NCI-H345 (cell line): ENCODE data around the gene C10orf67.
"Not testable (repeated sequence)": the region's sequence is repeated elsewhere in the genome, so short reads cannot be mapped to it uniquely, and the experiment has no call there.

Experiments used
- DNase-seq: peaks from one replicate; lab custom pipeline; 2025; lab: John Stamatoyannopoulos, UW

C10orf67 gene

GRCh38 chr10:23322082-23322481, 22.5 kb downstream of the C10orf67 start:
- DNase-seq, result no peak

DNA sequence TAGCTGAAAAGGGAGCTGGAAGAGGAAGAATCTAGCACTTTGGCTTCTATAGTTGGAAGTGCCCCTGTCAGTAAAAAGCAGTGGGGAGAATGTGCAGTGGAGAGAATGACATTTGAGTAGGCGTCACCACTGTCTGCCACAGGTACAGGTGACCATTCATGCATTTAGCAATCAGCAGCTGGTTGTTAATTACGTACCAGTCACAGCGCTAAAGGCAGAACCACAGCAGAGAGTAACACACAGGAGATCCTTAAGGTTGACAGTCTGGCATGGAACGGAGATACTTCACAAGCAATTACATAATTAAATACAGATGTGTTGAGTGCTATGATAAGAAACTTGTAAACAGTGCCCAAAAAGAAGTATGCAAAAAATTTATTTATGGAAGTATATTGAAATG, 24.8 kb downstream of the C10orf67 start:
- no peak for DNase-seq

- DNase-seq, result no peak
Observed at GRCh38 chr10:23318359-23318758, 26.2 kb downstream of the C10orf67 start.

GRCh38 chr10:23317416-23317815, 27.2 kb downstream of the C10orf67 start:
- DNase-seq, result no peak

DNA sequence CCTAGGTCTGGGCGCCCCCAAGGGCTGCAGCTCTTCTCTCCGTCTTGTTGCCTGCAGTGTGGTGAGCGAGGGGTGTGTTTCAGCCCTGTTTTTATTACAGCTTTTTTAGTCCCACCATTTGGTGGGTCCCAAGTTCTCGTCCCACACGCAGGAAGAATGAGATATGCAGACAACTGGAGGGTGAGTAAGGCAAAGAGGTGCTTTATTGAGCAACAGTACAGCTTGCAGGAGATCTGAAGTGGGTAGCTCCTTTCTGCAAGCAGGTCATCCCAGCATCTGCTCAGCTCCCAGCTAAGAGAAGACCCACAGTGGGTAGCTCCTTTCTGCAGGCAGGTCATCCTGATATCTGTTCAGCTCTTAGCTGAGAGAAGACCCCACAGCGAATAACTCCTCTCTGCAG, 28.2 kb downstream of the C10orf67 start:
- DNase-seq, result no peak

- no peak for DNase-seq
Observed at GRCh38 chr10:23315966-23316365, 28.6 kb downstream of the C10orf67 start.

DNA sequence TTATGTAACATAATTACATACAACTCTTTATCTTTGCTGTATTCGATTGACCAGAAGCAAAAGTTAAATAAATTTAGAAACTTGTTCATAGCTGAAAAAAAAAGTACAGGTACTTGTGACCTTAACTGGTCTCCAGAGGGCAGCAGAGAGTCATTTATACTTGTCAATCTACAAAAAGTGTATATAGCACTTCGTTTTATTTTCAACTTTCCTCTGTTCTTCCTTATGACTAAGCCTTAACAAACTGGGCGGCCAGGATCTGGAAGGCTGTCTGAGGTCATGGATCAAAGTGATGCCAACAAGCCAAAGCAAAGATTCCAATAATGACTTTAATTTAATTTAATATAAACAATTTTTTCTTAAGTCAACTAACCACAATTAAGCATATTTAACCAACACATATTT, 29.8 kb downstream of the C10orf67 start:
- DNase-seq, result peak; percentile 13

DNA sequence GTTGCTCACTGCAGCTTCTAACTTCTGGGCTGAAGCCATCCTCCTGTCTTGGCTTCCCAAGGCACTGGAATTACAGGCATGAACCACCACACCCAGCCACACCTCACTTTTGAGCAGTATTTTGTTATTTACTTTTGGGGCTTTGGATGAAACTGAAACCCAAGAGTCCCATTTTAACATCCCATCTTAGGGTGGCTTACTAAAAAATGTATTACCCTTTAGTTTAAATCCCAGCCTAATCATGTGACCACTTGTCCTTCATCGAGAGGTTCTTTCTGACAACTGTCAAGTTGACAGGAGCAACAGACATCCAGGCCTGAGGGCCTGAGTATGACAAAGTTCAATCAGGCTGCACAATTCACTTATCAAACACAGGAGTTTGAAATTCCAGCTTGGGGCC, 33.6 kb downstream of the C10orf67 start:
- no peak for DNase-seq

GRCh38 chr10:23310404-23310803, 34.2 kb downstream of the C10orf67 start:
- no peak for DNase-seq

- DNase-seq, result not testable (repeated sequence)
Observed at GRCh38 chr10:23299961-23300360, 44.6 kb downstream of the C10orf67 start.

GRCh38 chr10:23294638-23295247, 49.9 kb downstream of the C10orf67 start:
- DNase-seq, result no peak

GRCh38 chr10:23293973-23294590, 50.5 kb downstream of the C10orf67 start:
- no peak for DNase-seq

GRCh38 chr10:23293145-23293724, 51.4 kb downstream of the C10orf67 start:
- no peak for DNase-seq

- DNase-seq, result no peak
Observed at GRCh38 chr10:23291551-23292334, 52.9 kb downstream of the C10orf67 start.

DNA sequence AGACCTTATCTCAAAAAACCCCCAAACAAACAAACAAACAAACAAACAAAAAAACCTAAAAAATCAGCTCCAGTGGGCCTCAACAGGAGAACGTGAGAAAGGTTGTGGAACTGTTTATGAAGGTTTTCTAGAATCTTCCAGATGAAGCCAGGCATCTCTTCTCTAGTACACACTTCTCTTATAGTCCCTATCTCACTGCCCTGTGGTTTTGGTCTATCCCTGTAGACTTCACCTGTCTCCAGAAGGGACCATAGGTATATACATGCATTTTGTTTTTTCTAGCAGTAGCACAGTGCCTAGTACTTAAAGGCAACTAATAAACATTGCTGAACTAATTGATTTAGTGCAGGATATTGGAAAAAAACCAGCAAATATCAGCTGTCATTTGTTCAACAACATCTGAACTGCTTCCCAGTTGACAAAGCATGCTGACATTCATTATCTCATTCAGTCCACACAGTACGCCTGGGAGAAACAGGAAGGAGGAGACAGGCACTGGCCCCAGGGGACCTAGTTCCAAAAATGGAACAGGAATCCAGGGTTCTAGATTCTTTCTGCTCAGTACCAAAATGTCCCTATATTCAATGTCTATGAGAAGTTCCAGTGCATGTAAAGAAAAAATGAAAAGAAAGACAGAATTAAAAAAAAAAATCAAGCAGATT, 59.8 kb downstream of the C10orf67 start:
- no peak for DNase-seq

GRCh38 chr10:23284155-23284554, 60.4 kb downstream of the C10orf67 start:
- DNase-seq, result no peak

- no peak for DNase-seq
Observed at GRCh38 chr10:23283680-23284079, 60.9 kb downstream of the C10orf67 start.

GRCh38 chr10:23281044-23281433, 63.6 kb downstream of the C10orf67 start:
- DNase-seq, result no peak

DNA sequence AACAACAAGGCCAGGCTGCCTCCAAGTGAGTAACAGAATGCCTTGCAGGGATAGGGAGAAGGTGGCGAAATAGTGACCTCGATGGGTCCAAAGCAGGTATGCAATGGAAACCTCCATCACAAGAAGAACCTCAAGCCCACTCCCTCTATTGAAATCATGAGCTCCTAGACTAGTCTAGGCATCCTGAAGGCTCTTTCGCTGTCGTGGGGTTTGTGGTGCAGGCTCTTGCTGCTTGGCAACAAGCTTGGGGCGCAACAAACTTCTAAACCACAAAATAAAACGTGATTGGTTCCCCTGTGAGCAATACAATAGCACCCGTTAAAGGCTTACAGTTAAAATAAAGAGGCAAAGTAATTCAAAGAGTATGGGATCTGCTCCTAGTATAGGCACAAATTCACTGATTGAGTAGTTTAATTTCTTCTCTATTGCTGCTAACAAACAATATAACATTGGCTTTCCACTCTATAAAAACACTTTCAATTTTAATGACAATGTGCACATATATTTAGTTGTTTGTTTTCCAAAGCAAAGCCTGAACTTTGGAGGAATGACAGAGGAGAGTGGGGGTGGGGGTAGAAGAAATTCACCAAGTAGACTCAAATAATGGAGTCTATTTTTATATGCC, 64.1 kb downstream of the C10orf67 start:
- DNase-seq, result no peak

DNA sequence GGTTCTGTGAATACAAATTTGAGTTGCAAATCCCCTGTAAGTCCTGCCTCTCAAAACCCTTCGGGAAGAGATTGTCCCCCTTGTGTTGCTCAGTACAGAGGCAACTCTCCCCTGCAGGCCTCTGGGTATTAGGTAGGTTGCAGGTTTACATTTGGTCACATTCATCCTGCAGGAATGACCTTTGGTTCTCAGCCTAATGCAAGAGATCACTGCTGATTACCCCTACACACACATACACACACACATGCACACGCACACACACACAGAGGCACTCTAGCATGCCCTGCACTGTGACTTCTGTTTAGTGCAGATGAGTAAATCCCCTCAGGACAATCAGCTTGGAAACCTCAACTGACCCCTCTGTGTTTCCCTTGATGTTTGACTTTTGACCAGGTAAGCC, 69.2 kb downstream of the C10orf67 start:
- DNase-seq, result no peak

- DNase-seq, result not testable (repeated sequence)
Observed at GRCh38 chr10:23274179-23274578, 70.4 kb downstream of the C10orf67 start.

DNA sequence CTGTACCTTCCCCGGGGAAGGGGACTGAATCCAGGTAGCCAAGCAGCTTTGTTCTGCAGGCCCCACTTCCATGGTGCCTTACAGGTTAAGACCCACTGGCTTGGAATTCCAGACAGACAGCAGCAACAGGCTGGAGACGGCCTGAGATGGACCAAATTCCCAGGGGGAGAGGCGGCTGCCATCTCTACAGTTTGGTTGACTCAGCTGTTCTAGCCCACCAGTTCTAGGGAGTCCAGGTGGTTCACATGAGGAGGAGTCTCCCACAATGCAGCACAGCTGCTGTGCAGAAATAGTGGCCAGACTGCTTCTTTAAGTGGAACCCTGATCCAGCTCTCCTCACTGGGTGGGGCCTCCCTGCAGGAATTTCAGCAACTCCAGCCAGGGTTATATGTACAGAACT, 74.1 kb downstream of the C10orf67 start:
- no peak for DNase-seq
